22Rv1 (cell line): Measurements from ENCODE around the gene TCAP.

Source experiments
- ZFX ChIP-seq: fragments of 450-650 bp; IDR thresholded peaks from 2 replicates; pipeline ENCODE4 v1.6.1; 2017; ENCODE audit warnings: antibody characterized with exemption, borderline replicate concordance
- TF ChIP-seq, protein P1 (sequence below): fragments of 450-650 bp; IDR thresholded peaks from 2 replicates; pipeline ENCODE4 v1.5.1; 2017; ENCODE audit warnings: mild to moderate bottlenecking

DNA sequence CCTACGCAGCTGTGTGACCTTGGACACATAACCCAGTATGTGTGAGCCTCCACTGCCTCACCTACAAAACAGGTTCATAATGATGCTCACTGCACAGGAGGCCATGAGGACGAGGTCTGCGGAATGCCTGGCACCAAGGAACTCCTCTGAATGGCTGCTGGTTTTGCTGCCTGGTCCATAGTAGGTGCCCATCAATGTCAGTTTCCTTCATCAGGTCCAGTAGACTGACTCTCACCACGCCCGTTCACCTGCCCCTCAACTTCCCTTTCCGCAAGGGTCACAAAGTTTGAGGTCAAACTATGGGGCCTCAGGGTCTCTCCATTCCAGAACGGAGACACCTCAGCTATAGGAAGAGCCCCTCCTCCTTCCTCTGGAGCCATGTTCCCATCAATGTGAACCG, 11.9 kb downstream of the TCAP start:
- TF ChIP-seq, protein P1, sequence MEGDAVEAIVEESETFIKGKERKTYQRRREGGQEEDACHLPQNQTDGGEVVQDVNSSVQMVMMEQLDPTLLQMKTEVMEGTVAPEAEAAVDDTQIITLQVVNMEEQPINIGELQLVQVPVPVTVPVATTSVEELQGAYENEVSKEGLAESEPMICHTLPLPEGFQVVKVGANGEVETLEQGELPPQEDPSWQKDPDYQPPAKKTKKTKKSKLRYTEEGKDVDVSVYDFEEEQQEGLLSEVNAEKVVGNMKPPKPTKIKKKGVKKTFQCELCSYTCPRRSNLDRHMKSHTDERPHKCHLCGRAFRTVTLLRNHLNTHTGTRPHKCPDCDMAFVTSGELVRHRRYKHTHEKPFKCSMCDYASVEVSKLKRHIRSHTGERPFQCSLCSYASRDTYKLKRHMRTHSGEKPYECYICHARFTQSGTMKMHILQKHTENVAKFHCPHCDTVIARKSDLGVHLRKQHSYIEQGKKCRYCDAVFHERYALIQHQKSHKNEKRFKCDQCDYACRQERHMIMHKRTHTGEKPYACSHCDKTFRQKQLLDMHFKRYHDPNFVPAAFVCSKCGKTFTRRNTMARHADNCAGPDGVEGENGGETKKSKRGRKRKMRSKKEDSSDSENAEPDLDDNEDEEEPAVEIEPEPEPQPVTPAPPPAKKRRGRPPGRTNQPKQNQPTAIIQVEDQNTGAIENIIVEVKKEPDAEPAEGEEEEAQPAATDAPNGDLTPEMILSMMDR, result no peak
- TF ChIP-seq ZFX, result no peak
